Amygdala (tissue), 56 donors: Measurements from ENCODE around the gene DTL.
"Not testable (repeated sequence)": the region's sequence is repeated elsewhere in the genome, so short reads cannot be mapped to it uniquely, and the experiment has no call there.

ENCODE experiments used
- DNase-seq, 56 donors: peaks; one replicate each; lab custom pipeline; 2025; lab: John Stamatoyannopoulos, UW

The DTL gene

DNA sequence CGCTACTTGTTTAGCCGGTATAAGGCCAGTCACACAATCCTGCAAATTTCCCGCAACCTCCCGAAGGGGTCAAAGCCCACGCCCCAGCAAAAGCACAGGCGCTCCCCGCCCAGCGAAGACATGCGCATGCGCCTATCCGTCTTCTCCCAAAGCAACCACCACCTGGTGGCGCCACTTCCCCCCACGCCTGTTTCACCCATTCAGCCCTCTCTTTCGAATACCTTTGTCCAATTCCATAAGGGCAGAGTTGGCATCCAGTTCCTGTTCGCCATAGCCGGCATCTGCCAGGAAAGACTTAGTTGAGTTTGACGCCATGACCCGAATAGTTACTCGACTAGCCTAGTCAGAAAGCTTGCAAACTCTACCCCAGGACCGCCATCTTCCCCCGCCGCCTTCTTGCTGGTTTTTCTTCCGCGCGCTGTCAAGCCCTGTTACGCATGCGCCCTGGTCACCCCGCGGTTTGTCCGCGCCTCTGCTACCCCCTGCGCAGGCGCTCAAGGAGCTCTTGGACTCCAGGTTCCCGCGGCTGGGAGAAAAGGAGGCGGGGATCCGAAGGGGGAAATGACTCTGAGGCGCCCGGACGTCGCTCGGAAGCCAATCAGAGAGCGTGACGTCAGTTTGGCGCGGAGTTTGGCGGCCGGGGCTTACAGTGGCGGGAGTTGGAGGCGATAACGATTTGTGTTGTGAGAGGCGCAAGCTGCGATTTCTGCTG lies at the start of gene DTL, which contains the start of gene INTS7:
TSS of gene DTL (plus strand) at position 626 of the 712 bp plus-strand sequence. CDS start 143 bp downstream, outside the sequence.
TSS of gene INTS7 (minus strand) at position 435 of the 712 bp plus-strand sequence. CDS start at position 315, 120 bp downstream.
- DNase-seq = peak; percentile 85 to 100 (median 97)

- no peak for DNase-seq
Observed at GRCh38 chr1:211986628-211987254, 48.8 kb upstream of the DTL start.

GRCh38 chr1:211991695-211992094 lies 43.9 kb upstream of the DTL start:
- no peak for DNase-seq

DNA sequence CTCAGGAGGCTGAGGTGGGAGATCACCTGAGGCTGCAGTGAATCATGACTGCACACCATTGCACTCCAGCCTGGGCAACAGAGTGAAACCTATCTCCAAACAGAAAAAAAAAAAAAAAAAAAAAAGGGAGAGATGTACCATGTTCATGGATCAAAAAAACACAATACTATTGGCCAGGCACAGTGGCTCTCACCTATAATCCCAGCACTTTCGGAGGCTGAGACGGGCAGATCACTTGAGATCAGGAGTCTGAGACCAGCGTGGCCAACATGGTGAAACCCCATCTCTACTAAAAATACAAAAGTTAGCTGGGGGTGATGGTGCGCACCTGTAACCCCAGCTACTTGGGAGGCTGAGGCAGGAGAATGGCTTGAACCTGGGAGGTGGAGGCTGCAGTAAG lies 38.1 kb upstream of the DTL start:
- not testable (repeated sequence) for DNase-seq

GRCh38 chr1:212002536-212002935 lies 33.0 kb upstream of the DTL start:
- DNase-seq = no peak

- no peak for DNase-seq
Observed at GRCh38 chr1:212004895-212005608, 30.5 kb upstream of the DTL start.

GRCh38 chr1:212007178-212007577 lies 28.4 kb upstream of the DTL start:
- no peak for DNase-seq

GRCh38 chr1:212007886-212008285 lies 27.7 kb upstream of the DTL start:
- no peak for DNase-seq

DNA sequence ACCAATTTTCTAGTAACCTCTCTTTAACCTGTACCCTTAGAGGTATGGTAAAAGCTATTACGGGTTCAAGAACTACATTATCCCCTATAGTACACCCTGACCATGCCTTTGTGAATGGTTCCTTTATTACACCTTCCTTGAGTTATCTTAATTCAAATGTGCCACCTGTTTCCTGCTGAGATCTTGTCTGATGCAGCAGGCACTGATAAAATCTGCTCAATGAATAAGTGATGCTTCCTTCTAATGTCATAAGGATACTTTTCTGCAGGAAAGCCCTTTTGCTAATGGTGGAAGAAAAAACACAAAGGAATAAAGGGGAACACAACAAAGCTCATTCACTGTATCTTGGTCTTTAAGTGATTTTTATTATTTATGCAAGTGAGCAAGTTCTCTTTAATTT lies 26.0 kb upstream of the DTL start:
- DNase-seq = no peak

- no peak for DNase-seq
Observed at GRCh38 chr1:212010004-212010403, 25.5 kb upstream of the DTL start.

GRCh38 chr1:212012034-212012740 lies 23.4 kb upstream of the DTL start:
- DNase-seq = peak in 33 of 56 donors; percentile 0 to 56 (median 11)

DNA sequence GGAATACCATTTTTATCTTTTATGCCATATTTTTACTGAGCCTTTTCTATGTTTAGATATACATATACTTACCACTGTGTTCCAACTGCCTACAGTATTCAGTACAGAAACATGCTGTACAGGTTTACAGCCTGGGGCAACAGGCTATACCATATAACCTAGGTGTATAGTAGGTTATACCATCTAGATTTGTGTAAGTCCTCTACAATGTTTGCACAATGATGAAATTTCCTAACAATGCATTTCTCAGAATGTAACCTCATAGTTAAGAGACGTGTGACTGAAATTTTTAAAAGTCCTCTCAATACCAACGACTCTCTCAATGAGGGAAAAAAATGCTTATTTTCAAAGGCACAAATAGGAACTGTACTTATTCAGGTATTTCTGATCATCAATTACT lies 21.9 kb upstream of the DTL start:
- no peak for DNase-seq

- no peak for DNase-seq
Observed at GRCh38 chr1:212020975-212021374, 14.6 kb upstream of the DTL start.

DNA sequence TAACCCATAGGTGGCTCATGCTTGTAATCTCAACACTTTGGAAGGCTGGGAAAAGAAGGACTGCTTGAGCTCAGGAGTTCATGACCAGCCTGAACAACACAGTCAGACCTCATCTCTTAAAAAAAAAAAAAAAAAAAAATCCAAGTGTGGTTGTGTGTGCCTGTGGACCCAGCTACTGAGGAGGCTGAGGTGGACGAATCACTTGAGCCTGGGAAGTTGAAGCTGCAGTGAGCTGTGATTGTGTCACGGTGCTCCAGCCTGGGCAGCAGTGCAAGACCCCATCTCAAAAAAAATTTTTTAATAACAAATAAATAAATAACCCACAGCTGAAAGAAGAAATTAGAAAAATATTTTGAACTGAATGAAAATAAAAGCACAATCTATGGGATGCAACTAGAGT lies 14.0 kb upstream of the DTL start:
- DNase-seq = no peak

- not testable (repeated sequence) for DNase-seq
Observed at GRCh38 chr1:212022908-212023307, 12.6 kb upstream of the DTL start.

GRCh38 chr1:212024469-212025149 lies 10.9 kb upstream of the DTL start:
- DNase-seq = no peak

- DNase-seq = not testable (repeated sequence)
Observed at GRCh38 chr1:212027727-212028126, 7.8 kb upstream of the DTL start.

GRCh38 chr1:212030936-212031528 lies 4.5 kb upstream of the DTL start:
- DNase-seq = no peak

DNA sequence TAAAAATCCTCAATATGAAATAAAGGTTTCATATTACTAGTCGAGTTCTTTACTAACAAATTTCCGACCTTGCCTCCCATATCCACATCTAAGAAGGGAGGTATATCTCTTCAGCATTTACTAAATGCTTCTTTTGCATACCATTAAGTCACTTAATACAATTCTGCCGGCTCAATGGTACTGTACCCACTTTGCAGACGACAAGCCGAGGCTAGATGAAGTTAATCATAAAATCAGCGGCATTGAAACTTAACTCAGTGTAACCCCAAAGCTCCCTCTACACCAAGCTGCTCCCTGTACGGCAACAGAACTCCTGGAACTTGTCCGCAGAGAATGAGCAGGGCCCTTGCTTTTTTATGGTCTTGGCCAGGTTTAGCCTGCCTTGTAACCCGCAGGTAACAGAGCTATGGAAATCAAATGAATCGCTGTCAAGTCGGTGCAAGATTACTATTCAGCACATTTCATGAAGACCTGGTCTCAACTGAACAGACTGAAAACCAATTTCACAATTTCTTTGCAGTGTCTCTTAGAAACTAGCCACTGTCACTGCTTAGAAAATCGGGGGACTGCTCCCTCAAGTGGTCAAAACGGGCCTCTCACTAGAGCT lies 929 bp upstream of the DTL start:
- peak in 7 of 56 donors; percentile 16 to 61 (median 34) for DNase-seq
